GM21526 (cell line): ENCODE results near the gene KAZN.

Source experiments
- ATAC-seq: cut with Tn5 transposase; IDR thresholded peaks from one replicate; pipeline ENCODE4 v1.9.1; 2021; ENCODE audit warnings: moderate library complexity; ENCODE audit not compliant: unreplicated experiment, low FRiP score

KAZN gene

DNA sequence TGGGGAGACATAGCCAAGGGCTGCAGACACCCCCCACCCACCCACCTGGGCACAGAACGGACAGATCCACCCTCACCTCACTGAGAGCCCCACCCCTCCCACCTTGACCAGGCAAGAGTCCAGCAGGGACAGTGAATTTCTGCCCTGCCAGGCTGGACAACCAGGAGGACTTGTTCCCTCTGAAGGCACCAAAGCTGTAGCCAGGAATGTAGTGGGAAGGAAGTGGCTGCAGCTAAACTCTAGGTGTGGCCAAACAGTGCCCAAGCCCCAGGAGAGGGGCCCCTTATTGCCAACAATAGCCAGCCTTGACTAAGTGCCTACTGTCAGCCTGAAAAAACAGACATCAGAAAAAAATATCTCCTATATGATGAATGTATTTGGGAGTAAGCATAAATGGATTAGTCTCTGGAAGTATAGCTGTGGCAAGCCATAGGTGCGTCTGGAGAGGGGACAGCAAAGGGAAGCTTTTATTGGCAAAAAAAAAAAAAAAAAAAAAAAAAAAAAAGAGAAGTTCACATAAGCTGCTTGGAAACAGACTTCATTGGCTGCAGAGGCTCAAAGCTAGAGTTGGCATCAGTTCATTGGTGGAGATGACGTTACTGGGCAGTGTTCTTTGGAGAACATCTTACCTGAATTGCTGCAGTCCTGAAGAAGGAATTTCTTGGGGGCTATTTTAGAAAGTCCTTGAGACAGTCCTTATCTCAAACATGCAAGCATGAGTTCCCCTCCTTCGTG, 490.9 kb downstream of the KAZN start:
- no peak for ATAC-seq

DNA sequence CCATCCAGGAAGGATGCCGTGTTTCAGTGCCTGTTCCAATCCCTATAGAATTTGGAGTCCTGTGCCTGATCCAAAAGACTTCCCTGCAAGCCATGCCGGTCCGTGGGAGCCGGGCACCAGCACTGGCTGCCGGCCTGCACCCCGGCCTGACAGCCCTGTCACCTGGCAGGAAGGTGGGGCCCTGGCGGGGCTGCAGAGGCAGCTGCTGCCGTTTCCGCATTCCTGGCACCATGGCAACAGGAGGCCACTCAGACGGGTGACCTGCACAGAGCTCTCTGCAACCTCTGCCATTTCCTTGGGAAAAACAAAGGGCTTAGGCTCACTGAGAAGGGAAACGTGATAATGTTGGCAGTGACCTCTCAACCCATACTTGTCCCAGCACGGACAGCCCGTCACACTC, 491.9 kb downstream of the KAZN start:
- no peak for ATAC-seq

DNA sequence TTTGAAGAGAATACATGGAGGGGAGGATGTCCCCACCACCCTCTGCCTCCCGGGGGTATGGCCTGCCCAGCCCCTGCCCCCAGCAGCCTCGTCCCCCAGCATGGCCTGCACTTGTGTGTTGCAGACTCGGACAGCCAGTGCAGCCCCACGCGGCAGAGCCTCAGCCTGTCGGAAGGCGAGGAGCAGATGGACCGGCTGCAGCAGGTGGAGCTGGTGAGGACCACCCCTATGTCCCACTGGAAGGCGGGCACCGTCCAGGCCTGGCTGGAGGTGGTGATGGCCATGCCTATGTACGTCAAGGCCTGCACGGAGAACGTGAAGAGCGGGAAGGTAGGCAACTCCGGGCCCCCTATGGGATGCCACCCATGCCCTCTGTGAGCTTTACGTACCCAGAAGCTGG, 495.6 kb downstream of the KAZN start:
- ATAC-seq = no peak

DNA sequence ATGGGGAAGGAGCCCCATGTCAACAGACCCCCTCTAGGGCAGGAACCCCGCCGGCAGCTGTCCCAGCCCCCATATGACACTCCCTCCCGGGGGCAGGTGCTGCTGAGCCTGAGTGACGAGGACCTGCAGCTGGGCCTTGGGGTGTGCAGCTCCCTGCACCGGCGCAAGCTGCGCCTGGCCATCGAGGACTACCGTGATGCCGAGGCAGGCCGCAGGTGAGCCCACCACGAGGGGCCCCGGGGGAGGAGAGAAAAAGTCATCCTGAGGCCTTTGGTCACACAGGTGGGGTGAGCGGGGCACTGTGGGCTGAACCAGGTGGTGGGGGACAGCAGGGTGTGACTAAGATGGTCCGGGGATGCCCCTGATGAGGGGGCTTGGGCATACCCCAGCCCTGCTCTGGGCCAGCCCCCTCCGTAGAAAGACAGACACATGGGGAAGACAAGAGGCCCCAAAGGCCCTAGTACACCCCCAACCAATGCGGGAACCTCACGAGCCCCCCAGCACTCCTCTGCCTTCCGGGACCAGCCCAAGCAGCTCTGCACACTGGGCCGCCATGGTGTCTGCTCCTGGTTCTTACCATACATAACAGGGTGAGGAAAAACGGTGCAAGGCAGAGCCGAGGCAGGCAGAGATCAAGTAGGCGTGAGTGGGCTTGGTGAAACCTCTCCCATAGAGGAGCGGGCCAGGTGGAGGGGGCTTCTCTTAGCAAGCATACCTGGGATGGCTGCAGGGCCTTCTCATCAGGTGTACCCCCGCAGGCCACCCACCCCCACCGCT, 496.4 kb downstream of the KAZN start:
- ATAC-seq = no peak

DNA sequence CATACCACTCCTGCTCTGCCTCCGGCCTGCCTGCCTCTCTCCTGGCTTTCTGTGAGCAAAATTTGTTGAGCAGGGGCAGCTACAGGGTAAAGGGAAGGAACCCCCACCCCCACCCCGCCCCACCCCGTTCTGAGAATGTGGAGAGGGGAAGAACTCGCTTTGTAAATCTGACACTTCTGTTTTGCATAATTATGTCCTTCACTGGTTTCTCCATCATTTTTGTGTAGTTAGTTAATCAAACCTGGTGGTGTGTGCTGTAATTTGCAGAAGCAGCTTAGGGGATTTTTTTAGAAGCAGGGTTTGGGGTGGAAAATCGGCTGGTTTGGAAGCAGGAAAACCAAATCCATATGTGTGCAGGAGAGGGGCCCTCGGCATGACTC, 497.0 kb downstream of the KAZN start:
- ATAC-seq = no peak

DNA sequence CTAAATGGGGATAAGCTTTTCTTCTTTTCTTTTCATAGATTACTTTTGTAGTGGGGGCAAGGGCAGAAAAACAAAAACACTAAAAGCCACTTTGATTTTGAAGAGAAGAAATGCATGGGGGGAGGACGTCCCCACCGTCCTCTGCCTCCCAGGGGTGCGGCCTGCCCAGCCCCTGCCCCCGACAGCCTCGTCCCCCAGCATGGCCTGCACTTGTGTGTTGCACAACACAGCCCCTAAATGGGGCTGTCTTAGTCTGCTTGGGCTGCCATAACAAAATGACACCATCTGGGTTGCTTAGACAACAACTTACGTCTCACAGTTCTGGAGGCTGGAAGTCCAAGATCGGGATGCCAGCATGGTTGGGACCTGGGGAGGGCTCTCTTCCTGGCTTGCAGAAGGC, 497.8 kb downstream of the KAZN start:
- no peak for ATAC-seq

DNA sequence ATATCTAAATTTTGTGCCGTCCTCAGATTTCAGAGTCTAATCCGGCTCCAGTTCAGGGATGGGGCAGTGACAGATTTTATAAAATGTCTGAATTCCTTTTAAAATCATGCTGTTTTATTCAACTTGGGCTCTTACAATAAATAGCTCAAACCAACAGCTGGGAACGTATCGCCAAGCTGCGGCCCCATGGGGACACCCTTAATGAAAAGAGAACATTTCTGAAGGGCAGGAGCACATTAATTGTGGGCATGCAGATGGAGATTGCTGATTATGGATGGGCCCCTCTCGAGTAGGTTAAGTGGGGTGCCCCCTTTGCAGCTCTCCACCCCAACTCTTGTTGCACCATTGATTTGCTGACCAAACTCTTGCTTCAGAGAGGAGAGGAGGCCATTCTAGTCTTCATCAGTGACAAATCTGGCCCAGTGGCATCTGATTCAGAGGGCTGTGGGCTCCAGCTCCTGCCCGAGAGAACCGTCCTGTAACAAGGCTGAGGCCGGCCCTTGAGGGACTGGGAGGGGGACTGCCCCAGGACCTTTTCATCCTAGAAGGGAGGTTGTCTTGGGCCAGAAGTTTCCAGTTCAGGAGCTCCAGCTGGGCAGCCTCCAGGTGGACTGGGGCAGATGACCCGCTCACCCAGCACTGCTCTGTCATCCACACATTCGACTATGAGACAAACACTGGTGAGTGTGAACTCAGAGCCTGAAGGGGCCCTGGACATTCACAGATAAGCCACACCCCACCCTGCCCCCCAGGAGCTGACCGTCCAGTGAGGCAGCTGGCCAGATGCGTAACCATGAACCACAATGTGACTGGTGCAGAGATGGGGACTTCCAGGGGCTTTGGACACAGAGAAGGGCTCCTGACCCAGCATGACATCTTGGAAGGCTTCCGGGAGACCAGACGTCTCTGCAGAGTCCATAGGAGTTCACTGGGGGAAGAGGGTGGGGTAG, 500.0 kb downstream of the KAZN start:
- no peak for ATAC-seq

DNA sequence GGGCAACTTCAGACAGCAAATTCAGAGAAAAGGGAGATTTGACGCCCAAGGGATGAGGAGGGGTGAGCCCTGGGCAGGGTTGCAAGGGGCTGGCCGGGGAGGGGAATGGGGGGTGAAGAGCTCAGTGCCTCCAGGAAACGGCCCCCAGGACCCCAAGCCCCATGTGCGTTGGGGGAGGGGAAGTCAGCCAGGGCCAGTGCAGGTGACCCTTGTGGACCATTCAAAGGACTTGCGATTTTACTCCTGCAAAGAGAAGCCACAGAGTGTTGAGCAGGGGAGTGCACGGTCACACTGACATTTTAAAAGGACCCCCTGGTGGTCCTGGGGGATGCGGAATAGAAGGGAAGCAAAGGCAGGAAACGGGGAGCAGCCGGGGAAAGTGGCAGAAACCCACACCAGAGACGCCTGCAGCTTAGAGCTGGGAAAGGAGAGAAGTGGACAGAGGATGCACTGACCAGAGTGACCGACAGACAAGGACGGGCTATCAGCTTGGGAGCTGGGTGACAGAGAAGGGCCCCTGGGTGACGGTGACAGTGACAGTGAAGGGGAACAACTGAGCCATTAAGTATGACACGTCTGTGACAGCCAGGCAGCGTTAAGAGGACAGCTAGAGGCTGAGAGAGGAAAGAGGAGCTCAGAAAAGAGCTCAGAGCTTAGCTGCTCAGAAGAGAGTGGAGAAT, 501.1 kb downstream of the KAZN start:
- ATAC-seq = no peak

DNA sequence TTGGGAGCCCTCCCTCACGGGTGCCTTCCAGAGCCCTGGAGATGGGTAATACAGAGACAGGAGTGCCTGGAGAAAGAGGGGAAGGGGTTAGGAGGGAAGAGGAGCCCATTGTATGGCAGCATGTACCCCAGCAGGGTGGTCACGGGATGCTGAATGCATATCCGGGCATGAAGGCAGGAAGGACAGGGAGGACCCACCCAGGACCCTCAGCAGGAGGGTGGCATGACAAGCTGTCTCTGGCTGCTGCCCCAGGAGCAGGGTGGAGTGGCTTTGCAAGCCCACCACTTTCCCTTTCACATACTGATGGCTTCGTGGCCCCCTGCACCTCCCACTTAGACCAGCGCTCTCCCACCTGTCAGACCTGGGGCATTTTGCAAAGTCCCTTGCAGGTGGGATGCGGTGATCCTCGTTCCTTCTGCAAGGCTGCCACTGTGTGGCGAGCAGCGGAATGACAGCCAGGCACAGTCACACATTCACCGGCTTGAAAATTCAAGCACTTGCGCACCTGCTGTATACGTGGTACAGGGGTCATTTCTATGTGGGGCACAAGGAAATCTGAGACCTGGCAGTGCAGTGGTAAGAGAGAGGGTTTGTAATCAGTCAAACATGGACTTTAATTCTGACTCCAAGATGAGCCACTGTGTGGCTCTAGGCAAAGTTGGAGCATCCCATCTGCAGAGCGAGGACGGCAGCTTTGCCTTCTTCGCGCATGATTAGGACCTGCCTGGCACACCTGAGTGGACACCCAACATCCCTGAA, 501.8 kb downstream of the KAZN start:
- no peak for ATAC-seq

DNA sequence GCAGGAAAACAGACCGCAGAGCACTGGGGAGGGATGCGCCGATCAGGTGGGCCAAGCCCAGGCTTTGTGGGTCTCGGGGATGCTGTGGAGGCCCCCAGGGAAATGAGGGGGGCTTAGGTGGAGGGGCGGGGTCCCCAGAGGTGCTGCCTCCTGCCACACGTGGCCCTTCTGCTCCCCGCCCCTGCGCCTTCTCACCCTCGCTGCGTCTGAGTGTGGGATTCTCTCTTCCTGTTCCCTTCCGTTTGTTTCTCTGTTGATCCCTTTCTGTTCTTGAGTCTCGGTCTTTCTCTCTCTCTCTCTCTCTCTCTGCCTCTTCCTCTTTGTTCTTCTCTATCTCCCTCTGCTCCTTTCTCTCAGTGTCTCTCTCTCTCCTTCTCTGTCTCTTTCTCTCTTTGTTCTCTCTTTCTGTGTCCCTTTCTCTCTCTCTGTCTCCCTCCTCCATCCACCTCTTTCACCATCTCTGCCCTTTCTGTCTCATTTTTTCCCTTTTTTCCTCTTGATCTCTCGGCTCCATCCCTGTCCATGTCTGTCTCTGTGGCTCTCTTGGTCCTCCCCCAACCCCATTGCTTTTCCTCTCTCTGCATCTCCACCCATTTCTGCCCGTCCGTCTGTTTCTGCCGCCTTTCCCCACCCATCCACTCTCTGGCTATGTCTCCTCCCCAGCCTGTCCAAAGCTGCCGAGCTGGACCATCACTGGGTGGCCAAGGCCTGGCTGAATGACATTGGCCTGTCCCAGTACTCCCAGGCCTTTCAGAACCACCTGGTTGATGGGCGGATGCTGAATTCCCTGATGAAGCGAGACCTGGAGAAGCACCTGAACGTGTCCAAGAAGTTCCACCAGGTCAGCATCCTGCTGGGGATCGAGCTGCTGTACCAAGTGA, 502.6 kb downstream of the KAZN start:
- ATAC-seq = no peak

DNA sequence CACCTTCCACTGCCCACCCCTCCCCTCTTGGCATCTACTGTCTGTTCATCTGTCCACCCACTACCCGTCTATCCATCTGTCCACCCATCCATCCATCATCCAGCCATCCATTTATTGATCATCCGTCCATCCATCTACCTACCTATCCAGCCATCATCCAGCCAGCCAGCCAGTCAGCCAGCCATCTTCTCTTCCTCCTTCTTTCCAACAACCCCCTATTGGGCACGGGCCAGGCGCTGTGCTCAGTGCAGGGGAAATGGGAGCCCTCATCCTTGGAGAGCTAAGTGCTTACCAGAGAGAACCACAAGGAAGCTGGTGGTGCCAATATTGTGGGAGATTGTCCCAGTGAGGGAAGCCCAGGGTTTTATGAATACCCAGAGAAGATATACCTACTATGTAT, 503.3 kb downstream of the KAZN start:
- no peak for ATAC-seq

DNA sequence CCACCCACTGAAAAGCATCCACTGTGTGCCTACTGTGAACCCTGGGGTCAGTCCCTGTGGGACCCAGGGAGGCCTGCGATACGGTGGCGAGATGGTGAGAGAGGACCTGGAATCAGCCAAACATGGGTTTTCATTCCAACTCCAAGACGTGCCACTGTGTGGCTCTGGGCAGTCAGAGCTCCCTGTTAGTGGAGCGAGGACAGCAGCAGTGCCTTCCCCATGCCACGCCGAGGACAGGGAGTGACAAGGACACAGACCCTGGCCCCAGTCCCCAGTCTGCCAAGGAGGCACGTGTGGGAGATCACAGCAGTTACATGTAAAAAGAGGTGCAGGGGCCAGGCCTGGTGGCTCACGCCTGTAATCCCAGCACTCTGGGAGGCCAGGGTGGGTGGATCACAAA, 504.2 kb downstream of the KAZN start:
- no peak for ATAC-seq

DNA sequence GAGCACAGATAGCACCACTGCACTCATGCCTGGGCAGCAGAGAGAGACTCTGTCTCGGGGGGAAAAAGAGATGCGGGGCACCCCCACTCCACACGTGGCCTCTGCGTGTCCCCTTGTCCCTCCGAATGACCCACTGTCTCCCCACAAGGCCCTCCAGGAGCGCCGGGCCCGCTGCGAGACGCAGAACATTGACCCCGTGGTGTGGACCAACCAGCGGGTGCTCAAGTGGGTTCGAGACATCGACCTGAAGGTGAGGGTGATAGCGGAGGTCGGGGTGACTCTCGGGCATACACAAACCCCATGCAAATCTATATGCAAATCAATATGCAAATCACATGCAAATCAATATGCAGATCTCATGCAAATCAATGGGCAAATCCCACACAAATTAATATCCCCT, 504.7 kb downstream of the KAZN start:
- ATAC-seq = no peak

DNA sequence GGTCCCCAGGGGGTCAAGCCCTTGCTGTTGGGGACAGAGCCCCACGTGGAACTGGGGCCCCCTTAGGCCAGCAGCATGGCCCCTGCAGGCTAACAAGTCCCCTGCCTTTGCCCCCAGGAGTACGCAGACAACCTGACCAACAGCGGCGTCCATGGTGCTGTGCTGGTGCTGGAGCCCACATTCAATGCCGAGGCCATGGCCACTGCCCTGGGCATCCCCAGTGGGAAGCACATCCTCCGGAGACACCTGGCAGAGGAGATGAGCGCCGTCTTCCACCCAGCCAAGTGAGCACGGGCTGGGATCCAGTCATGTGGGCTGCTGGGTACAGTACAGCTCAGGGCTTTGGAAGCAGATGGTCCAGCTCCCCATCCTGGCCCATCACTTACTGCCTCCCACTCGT, 505.4 kb downstream of the KAZN start:
- ATAC-seq = no peak

DNA sequence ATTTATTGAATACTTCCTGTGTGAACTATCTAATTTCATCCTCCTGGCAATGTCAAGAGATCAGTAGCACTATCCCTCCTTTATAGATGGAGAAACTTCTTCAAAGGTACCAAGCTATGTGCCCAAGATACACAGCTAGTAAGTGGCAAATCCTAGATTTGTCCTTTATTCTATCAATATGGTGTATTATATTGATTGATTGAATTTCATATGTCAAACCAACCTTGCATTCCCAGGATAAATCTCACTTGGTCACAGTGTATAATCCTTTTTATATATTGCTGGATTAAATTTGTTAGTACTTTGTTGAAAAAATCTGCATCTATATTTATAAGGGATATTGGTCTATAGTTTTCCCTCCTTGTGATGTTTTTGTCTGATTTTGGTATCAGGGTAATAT, 506.3 kb downstream of the KAZN start:
- ATAC-seq = no peak

DNA sequence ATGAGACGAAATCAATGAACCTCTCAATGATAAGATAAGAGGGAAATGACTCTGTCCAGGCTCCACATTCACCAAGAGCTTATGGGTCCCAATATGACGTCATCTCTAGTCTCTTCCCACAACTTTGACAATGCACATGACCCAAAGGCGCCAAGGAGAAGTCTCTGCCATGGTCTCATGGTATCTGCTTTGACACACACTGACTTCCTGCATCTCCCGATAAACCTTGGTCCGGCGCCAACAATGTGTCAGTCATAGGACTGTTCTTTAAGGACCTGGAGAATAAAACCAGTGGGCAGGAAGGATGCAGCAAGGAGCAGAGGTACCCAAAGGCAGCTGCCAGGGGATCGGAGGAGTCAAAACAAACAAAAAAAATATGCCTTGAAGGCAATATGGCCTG, 508.1 kb downstream of the KAZN start:
- no peak for ATAC-seq

DNA sequence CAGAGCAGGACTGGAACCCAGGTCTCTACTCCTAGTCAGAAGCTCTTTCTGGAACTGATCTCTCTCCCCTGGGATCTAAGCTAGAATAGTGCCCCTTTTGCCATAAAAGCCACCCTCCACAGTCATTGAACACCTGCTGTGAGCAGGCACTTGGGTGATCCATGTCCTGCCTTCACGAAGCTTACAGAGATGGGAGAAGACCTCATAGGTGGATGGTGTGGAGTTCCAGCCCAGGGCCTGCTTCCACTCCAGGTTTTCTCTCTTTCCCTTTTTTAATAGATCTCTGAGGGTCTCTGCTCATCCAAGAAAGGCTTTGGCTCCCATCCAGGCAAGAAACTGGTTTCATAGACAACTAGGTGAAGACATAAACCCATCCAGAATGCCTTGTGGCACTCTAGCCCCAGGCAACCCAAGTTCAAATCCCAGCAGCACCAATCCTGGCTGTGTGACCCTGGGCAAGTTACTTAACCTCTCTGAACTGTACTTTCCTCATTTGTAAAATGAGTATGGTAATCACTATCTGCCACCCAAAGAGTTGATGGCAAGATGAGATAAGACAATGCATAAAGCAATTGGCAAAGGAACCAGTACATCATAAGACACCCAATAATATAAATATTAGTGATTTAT, 508.7 kb downstream of the KAZN start:
- no peak for ATAC-seq

DNA sequence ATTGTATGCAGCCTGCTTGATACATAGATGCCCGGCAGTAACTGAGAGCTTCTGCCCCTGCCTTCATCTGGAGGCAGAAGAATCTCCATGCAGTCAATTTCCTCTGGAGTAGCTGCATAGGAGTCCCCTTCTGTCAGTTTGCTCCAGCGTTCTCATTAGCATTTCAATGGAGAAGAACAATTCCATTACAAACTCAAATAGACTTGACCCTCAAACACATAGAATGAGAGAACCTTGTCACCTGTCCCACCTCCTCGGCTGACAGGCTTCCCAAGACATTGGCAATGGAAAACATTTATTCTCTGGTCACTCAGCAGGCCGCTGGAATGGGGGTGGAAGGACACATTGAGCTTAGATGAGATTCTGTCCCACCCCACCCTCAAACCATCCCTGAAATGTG, 509.4 kb downstream of the KAZN start:
- no peak for ATAC-seq
